ENCODE results near the gene FKBP5. TPM values are rescaled to one million over a fixed set of nuclear protein-coding genes. Genes with fewer than 3 reads are reported as not detected.
A peak's percentile ranks its signal among the peaks of the same experiment; 100 is the strongest.

The FKBP5 gene
- total RNA-seq, 1 experiment from 2014 or later: 28.3 TPM

DNA sequence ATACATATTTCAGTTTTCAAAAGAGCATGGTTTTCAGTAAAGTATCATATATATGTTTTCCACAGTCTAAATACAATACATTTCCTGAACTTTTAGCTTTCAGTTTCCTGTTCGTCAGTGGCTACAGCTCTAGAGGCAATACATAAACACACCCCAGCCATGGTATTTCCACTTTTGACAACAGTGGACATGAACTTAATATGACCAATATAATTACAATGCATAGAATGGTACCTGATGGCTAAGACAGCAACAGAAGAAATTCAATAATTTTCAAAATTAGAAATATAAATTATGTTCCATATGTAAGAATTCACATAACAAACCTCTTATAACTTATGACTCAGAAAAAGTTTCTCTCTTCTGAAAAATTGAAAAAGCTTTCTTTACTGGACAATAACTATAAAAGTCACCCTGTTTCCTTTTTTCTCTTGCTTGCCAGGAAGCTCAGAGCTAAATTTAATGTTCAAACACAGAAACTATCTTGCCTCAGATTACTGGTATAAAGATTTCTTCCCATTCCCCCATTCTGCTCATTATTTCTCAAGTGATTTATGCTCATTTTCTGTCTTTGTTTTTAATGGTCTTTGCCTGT, 19.2 kb downstream of the FKBP5 start:
- DNase-seq: peak; percentile 52
- H3K27me3 ChIP-seq (ENCODE audit: low read length): no peaks in the 10 kb centered on the region
- H3K79me2 ChIP-seq (ENCODE audit: low read length): peaks cover 98% of the 10 kb centered on the region
- H3K9ac ChIP-seq (ENCODE audit: low read length): peak overlapping the region; percentile 19
- H3K9me3 ChIP-seq (ENCODE audit: low read length): no peaks in the 10 kb centered on the region
- H4K20me1 ChIP-seq (ENCODE audit: insufficient read depth, low read depth, low read length): no peaks in the 10 kb centered on the region
- H3K36me3 ChIP-seq (ENCODE audit: insufficient read depth, low read length): no peaks in the 10 kb centered on the region
- H3K4me1 ChIP-seq (ENCODE audit: low read length): peaks cover 70% of the 10 kb centered on the region
- H3K27ac ChIP-seq (ENCODE audit: low read length): peak overlapping the region; percentile 69
- peak overlapping the region; percentile 57 for H3K4me3 ChIP-seq (ENCODE audit: low read length)
- no peak overlapping the region for H2AFZ ChIP-seq (ENCODE audit: low read length)
- H3K9me2 ChIP-seq (replicated peaks; ENCODE audit: insufficient read depth, low read length): no peaks in the 10 kb centered on the region
- peak overlapping the region; percentile 70 for H3K4me2 ChIP-seq (ENCODE audit: low read depth, low read length, poor library complexity, severe bottlenecking)

DNA sequence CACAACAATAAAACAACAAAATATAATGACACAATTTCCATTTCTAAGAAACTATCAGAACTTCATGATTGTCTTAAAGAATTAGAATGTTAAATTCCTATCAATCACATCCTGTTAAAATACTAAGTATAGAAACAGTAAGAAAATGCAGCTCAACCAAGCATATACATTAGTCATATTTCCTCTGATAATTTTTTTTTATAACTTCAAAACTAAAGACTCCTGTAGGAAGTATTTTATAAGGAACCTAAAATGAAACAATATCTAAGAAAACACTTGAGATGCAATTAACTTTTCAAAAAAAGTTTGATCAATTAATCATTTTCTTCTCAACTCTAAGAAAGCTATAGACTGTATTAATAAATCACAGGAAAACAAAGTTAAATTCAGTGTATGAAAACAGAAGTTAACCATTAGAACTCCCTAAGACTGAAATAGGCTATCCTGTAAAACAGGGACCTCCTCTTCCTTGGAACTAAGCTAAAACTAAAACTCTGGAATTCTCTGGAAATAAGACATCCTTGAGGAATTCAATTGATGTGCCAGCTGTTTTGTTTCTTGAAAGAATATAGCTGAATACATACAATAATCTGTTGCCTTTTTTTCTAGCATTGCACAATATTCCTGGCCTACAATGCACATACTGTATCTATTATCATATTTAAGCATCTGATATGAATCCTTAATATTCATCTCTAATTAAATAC, 19.8 kb downstream of the FKBP5 start:
- Histone ChIP-seq H3K9ac (ENCODE audit: low read length) (peak overlapping the region; percentile 19), H3K27me3 (ENCODE audit: low read length) (no peaks in the 10 kb centered on the region)

DNA sequence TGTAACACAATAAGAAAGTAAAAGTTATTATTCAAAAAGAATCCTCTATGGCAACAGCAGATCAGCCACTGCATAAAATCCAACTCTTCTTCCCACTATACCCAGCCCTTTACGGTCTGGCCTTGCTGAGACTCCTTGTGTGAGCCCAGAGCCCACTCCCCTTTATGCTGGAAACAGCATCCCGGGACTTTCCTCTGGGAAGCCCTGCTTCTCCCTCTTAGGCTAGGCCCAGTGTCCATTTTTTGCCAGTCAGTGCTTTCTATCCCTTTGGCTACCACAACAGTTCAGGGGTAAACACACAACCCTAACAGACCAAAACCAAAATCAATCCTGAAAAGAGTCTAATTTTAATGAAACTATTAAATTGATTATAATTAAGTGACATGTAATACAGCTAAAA, 20.6 kb downstream of the FKBP5 start:
- no peaks in the 10 kb centered on the region for H3K36me3 ChIP-seq (ENCODE audit: insufficient read depth, low read length)
- H3K4me3 ChIP-seq (ENCODE audit: low read length): no peak overlapping the region
- H3K9me2 ChIP-seq (replicated peaks; ENCODE audit: insufficient read depth, low read length): no peaks in the 10 kb centered on the region
- H3K79me2 ChIP-seq (ENCODE audit: low read length): peaks cover 98% of the 10 kb centered on the region
- no peaks in the 10 kb centered on the region for H3K27me3 ChIP-seq (ENCODE audit: low read length)
- no peaks in the 10 kb centered on the region for H3K9me3 ChIP-seq (ENCODE audit: low read length)
- no peaks in the 10 kb centered on the region for H4K20me1 ChIP-seq (ENCODE audit: insufficient read depth, low read depth, low read length)
- H3K27ac ChIP-seq (ENCODE audit: low read length): peak overlapping the region; percentile 69
- H3K4me1 ChIP-seq (ENCODE audit: low read length): peaks cover 74% of the 10 kb centered on the region
- H2AFZ ChIP-seq (ENCODE audit: low read length): no peak overlapping the region
- H3K9ac ChIP-seq (ENCODE audit: low read length): peak overlapping the region; percentile 18; the same call in 1 of the 2 replicates
- peak overlapping the region; percentile 70 for H3K4me2 ChIP-seq (ENCODE audit: low read depth, low read length, poor library complexity, severe bottlenecking)
- DNase-seq: no peak

More for the DNA sequence above, 19.8 kb downstream of the FKBP5 start:
- no peaks in the 10 kb centered on the region for H3K9me3 ChIP-seq (ENCODE audit: low read length)
- no peaks in the 10 kb centered on the region for H3K9me2 ChIP-seq (replicated peaks; ENCODE audit: insufficient read depth, low read length)
- H2AFZ ChIP-seq (ENCODE audit: low read length): no peak overlapping the region
- peak overlapping the region; percentile 70 for H3K4me2 ChIP-seq (ENCODE audit: low read depth, low read length, poor library complexity, severe bottlenecking)
- H3K79me2 ChIP-seq (ENCODE audit: low read length): peaks cover 98% of the 10 kb centered on the region
- H3K36me3 ChIP-seq (ENCODE audit: insufficient read depth, low read length): no peaks in the 10 kb centered on the region
- no peaks in the 10 kb centered on the region for H4K20me1 ChIP-seq (ENCODE audit: insufficient read depth, low read depth, low read length)
- peak overlapping the region; percentile 69 for H3K27ac ChIP-seq (ENCODE audit: low read length)
- DNase-seq: peak; percentile 42
- H3K4me3 ChIP-seq (ENCODE audit: low read length): peak overlapping the region; percentile 57
- H3K4me1 ChIP-seq (ENCODE audit: low read length): peaks cover 70% of the 10 kb centered on the region

DNA sequence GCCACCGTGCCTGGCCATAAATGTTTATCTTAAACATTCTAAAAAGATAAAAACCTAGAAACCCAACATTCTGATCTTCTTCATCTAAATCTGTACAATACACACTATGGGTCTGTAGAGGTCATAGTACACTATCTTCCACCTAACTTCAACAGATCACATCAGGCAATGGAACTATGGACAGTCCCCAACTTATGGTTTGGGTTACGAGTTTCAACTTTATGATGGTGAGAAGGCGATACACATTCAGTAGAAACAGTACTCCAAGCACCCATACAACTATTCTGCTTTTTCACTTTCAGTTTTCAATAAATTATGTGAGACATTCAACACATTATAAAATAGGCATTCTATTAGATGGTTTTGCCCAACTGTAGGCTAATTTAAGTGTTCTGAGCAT, 23.1 kb downstream of the FKBP5 start:
- H3K27me3 ChIP-seq (ENCODE audit: low read length): no peaks in the 10 kb centered on the region
- H3K36me3 ChIP-seq (ENCODE audit: insufficient read depth, low read length): no peaks in the 10 kb centered on the region
- no peaks in the 10 kb centered on the region for H4K20me1 ChIP-seq (ENCODE audit: insufficient read depth, low read depth, low read length)
- no peak overlapping the region for H2AFZ ChIP-seq (ENCODE audit: low read length)
- H3K4me2 ChIP-seq (ENCODE audit: low read depth, low read length, poor library complexity, severe bottlenecking): peak overlapping the region; percentile 63
- no peaks in the 10 kb centered on the region for H3K9me2 ChIP-seq (replicated peaks; ENCODE audit: insufficient read depth, low read length)
- H3K79me2 ChIP-seq (ENCODE audit: low read length): peaks cover 88% of the 10 kb centered on the region
- DNase-seq: peak; percentile 40
- H3K9me3 ChIP-seq (ENCODE audit: low read length): no peaks in the 10 kb centered on the region
- H3K9ac ChIP-seq (ENCODE audit: low read length): no peak overlapping the region
- peak overlapping the region; percentile 22; the same call in 1 of the 2 replicates for H3K27ac ChIP-seq (ENCODE audit: low read length)
- H3K4me1 ChIP-seq (ENCODE audit: low read length): peaks cover 76% of the 10 kb centered on the region
- no peak overlapping the region for H3K4me3 ChIP-seq (ENCODE audit: low read length)

DNA sequence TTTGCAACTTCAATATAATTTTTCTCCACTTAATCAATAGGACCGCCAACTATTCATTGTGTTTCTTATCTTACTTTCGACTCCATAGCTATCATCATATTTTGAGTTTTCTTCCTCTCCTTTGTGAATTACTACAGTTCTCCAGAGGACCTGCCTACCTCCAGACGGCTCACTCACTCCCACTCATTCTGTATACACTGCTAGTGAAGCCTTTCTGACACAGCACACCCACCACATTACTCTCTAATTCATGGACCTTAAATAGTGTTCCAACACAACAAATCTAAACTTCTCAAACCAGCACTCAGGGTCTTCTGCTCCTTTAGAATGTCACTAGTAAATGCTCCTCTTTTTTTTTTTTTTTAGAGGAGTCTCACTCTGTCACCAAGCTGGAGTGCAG, 23.8 kb downstream of the FKBP5 start:
- Histone ChIP-seq H3K9ac (ENCODE audit: low read length) (peak overlapping the region; percentile 35), H3K9me3 (ENCODE audit: low read length) (no peaks in the 10 kb centered on the region), H3K36me3 (ENCODE audit: insufficient read depth, low read length) (no peaks in the 10 kb centered on the region), H3K9me2 (replicated peaks; ENCODE audit: insufficient read depth, low read length) (no peaks in the 10 kb centered on the region), H4K20me1 (ENCODE audit: insufficient read depth, low read depth, low read length) (no peaks in the 10 kb centered on the region), H2AFZ (ENCODE audit: low read length) (no peak overlapping the region), H3K4me3 (ENCODE audit: low read length) (peak overlapping the region; percentile 41), H3K27ac (ENCODE audit: low read length) (peak overlapping the region; percentile 69), H3K27me3 (ENCODE audit: low read length) (no peaks in the 10 kb centered on the region), H3K4me2 (ENCODE audit: low read depth, low read length, poor library complexity, severe bottlenecking) (peak overlapping the region; percentile 63), H3K4me1 (ENCODE audit: low read length) (peaks cover 72% of the 10 kb centered on the region), H3K79me2 (ENCODE audit: low read length) (peaks cover 82% of the 10 kb centered on the region)
- DNase-seq: peak; percentile 42

DNA sequence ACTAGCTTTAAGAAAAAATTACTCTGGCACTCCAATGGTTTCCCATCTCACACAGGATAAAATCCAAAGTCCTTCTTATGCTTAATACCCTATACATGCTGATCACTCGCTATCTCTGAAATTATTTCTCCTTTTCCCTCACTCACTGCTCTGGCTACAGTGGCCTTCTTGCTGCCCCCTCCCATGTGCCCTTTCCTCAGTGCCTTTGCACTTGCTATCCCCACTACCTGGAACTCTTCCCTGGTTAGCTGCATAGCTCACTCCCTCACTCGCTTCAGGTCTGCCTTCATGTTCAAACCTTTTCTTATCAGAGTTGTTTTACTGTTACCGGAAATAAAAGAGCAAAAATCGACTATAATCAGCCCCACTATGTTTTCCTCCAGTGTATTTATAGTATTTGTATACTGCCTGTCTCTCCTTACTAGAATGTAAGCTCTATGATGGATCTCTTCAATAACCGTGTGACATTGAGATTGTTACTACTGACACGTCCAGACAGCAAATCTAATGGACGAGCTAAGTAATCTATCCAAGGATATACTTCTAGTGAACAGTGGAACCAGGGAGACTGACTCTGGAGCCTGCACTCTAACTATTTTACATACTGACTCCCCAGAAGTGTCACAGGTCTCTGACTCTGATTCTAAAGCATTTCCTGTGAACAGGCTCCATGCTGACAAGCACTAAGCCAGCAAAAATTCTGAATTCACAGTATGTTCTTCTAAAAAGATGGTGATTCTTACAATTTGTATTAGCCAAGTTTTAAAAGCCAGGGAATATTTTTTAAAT, 25.1 kb downstream of the FKBP5 start:
- Histone ChIP-seq H2AFZ (ENCODE audit: low read length) (no peak overlapping the region), H3K36me3 (ENCODE audit: insufficient read depth, low read length) (no peaks in the 10 kb centered on the region), H3K27ac (ENCODE audit: low read length) (peak overlapping the region; percentile 69), H3K4me1 (ENCODE audit: low read length) (peaks cover 59% of the 10 kb centered on the region), H3K9me3 (ENCODE audit: low read length) (no peaks in the 10 kb centered on the region), H3K9ac (ENCODE audit: low read length) (peak overlapping the region; percentile 35), H3K27me3 (ENCODE audit: low read length) (no peaks in the 10 kb centered on the region), H3K4me3 (ENCODE audit: low read length) (0 out of 2 replicates have a peak overlapping the region, but pooled peaks have one; percentile 41), H3K4me2 (ENCODE audit: low read depth, low read length, poor library complexity, severe bottlenecking) (peak overlapping the region; percentile 63), H3K79me2 (ENCODE audit: low read length) (peaks cover 69% of the 10 kb centered on the region), H3K9me2 (replicated peaks; ENCODE audit: insufficient read depth, low read length) (no peaks in the 10 kb centered on the region), H4K20me1 (ENCODE audit: insufficient read depth, low read depth, low read length) (no peaks in the 10 kb centered on the region)
- DNase-seq: peak; percentile 79

DNA sequence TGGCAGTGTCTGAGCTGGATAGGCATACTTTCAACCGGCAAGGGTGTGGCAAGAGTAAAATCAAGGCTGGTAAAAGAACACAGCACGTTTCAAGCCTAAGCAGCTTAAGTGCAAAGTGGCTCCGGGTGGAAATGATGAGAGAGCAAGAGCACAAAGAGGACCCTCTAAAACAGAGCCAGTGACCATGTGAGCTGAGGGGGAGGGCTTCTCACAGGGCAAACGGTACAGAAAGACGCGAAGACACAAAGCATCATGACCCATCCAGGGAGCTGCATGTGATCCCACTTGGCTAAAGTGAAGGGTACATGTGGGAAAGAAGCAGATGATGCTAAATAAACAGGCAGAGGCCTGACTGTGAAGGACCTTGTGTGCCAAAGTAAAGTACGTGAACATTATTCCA, 25.7 kb downstream of the FKBP5 start:
- no peak overlapping the region for H3K4me3 ChIP-seq (ENCODE audit: low read length)
- H3K9me2 ChIP-seq (replicated peaks; ENCODE audit: insufficient read depth, low read length): no peaks in the 10 kb centered on the region
- peaks cover 53% of the 10 kb centered on the region for H3K4me1 ChIP-seq (ENCODE audit: low read length)
- H3K27me3 ChIP-seq (ENCODE audit: low read length): no peaks in the 10 kb centered on the region
- H3K9ac ChIP-seq (ENCODE audit: low read length): no peak overlapping the region
- H3K9me3 ChIP-seq (ENCODE audit: low read length): no peaks in the 10 kb centered on the region
- DNase-seq: peak; percentile 7
- no peak overlapping the region for H2AFZ ChIP-seq (ENCODE audit: low read length)
- H3K27ac ChIP-seq (ENCODE audit: low read length): 0 out of 2 replicates have a peak overlapping the region, but pooled peaks have one; percentile 69
- no peak overlapping the region for H3K4me2 ChIP-seq (ENCODE audit: low read depth, low read length, poor library complexity, severe bottlenecking)
- H4K20me1 ChIP-seq (ENCODE audit: insufficient read depth, low read depth, low read length): no peaks in the 10 kb centered on the region
- H3K79me2 ChIP-seq (ENCODE audit: low read length): peaks cover 67% of the 10 kb centered on the region
- no peaks in the 10 kb centered on the region for H3K36me3 ChIP-seq (ENCODE audit: insufficient read depth, low read length)

DNA sequence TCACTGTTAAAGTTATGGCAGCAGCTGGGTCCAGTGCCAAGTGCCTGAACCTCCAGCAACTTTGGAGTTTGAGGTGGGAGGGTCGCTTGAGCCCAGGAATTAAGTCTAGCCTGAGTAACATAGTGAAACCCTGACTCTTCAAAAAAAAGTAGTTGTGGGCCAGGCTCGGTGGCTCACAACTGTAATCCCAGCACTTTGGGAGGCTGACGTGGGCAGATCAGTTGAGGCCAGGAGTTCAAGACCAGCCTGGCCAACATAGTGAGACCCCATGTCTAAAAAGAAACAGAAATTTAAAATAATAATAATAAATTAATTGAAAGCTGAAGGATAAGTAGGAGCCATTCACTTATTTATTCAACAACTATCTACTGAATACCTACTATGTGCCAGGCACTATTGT, 33.8 kb downstream of the FKBP5 start:
- Histone ChIP-seq H3K4me3 (ENCODE audit: low read length) (no peak overlapping the region), H3K36me3 (ENCODE audit: insufficient read depth, low read length) (0 out of 2 replicates have a peak, but pooled peaks cover 4% of the 10 kb centered on the region), H3K27me3 (ENCODE audit: low read length) (no peaks in the 10 kb centered on the region), H2AFZ (ENCODE audit: low read length) (no peak overlapping the region), H3K9me3 (ENCODE audit: low read length) (no peaks in the 10 kb centered on the region), H3K4me2 (ENCODE audit: low read depth, low read length, poor library complexity, severe bottlenecking) (no peak overlapping the region), H4K20me1 (ENCODE audit: insufficient read depth, low read depth, low read length) (no peaks in the 10 kb centered on the region), H3K9me2 (replicated peaks; ENCODE audit: insufficient read depth, low read length) (no peaks in the 10 kb centered on the region), H3K27ac (ENCODE audit: low read length) (no peak overlapping the region), H3K4me1 (ENCODE audit: low read length) (no peaks in the 10 kb centered on the region), H3K79me2 (ENCODE audit: low read length) (peaks cover 73% of the 10 kb centered on the region), H3K9ac (ENCODE audit: low read length) (no peak overlapping the region)
- peak; percentile 39 for DNase-seq

Data from Karpas-422 (cell line).